GM12872 (cell line): ENCODE measurements around the gene RPAIN.

Experiments
- TF ChIP-seq, protein P1 (sequence below): IDR thresholded peaks from 3 replicates; pipeline ENCODE4 v1.5.1; 2011; ENCODE audit warnings: low read depth, mild to moderate bottlenecking, low read length, moderate library complexity; ENCODE audit not compliant: insufficient read depth

RPAIN gene

GRCh38 chr17:5443728-5444127, 23.7 kb downstream of the RPAIN start:
- TF ChIP-seq, protein P1, sequence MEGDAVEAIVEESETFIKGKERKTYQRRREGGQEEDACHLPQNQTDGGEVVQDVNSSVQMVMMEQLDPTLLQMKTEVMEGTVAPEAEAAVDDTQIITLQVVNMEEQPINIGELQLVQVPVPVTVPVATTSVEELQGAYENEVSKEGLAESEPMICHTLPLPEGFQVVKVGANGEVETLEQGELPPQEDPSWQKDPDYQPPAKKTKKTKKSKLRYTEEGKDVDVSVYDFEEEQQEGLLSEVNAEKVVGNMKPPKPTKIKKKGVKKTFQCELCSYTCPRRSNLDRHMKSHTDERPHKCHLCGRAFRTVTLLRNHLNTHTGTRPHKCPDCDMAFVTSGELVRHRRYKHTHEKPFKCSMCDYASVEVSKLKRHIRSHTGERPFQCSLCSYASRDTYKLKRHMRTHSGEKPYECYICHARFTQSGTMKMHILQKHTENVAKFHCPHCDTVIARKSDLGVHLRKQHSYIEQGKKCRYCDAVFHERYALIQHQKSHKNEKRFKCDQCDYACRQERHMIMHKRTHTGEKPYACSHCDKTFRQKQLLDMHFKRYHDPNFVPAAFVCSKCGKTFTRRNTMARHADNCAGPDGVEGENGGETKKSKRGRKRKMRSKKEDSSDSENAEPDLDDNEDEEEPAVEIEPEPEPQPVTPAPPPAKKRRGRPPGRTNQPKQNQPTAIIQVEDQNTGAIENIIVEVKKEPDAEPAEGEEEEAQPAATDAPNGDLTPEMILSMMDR: no peak

DNA sequence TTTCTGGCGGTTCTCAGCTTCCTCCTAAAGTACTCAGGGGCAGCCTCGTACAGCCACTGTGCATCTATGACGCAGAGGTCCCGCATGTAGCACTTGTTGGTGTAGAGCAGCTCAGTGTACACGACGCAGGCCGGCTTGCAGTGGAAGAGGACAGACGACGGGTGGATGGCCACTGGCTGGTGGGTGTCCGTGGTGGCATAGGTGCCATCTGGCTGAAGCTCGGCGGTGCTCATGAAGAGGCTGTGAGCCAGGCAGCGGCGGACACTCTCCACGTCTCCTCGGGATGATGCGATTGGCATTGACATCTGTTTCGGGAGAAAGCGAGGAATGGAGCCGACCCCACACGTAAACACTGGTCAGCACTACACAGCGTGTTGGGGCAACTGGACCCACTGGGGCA, 24.2 kb downstream of the RPAIN start:
- TF ChIP-seq, protein P1: no peak

DNA sequence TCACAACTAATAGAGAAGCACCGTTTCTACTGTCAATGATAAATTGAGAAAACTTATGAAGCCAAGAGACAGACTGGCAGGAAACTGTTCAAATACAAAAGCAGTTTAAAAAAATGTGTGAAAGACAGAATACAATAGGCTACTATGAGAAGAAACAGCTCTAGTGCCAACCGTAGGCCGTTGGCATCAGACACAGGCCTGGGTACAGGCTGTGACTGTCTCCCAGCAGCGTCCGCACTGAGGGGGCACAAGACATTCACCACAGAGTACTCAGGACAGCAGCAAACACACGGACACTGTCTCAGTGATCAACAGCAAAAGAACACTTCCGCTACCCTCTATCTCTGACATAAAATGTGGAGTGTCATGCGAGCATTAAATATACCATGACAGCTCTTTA, 26.8 kb downstream of the RPAIN start:
- TF ChIP-seq, protein P1: no peak

GRCh38 chr17:5464717-5465507, 44.9 kb downstream of the RPAIN start:
- TF ChIP-seq, protein P1: no peak

DNA sequence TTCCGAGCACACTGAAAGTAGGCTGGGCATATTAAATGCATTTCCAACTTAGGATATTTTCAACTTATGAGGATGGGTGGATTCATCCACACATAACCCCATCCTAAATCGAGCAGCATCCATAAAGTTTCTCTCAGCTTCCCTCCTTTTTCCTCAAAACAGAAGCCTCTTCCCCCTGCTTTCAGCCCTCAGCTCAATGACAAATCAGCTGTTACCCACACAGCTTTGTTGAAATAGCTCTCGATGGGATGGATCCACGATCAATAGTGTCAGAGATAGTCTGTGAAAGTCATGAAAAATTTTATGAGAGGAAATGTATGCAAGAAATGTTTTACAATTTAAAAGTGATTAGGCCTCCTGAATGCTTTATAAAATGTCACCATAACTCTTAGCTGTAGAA, 46.3 kb downstream of the RPAIN start:
- TF ChIP-seq, protein P1: no peak

- TF ChIP-seq, protein P1: no peak
These were observed 47.4 kb downstream of the RPAIN start for GRCh38 chr17:5467416-5467815.

DNA sequence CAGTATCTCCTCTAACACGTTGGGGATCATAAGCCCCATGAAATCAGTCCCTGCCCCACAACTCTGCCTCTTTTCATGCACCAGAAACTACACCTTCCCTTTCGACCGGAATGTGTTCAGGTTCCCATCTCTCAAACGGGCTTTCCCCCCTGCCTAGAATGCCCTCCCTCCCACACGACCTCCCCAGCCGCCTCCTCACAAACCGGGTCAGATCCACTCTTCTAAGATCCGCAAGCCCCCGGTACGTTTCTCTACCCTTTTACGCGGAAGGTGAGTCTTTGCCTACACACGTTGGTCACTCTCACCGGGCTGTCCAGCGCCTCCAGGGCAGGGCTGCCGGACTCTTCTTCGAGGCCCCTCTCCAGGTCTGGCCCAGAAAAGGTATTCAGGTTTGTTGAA, 48.1 kb downstream of the RPAIN start:
- TF ChIP-seq, protein P1: no peak
